Measurements from ENCODE around the gene ANKS1B. TPM values are rescaled to one million over a fixed set of nuclear protein-coding genes. Genes with fewer than 3 reads are reported as not detected.

ANKS1B gene
- total RNA-seq, 4 donors from 2014 or later: 1.5 to 5.5 (median 4.4) TPM

DNA sequence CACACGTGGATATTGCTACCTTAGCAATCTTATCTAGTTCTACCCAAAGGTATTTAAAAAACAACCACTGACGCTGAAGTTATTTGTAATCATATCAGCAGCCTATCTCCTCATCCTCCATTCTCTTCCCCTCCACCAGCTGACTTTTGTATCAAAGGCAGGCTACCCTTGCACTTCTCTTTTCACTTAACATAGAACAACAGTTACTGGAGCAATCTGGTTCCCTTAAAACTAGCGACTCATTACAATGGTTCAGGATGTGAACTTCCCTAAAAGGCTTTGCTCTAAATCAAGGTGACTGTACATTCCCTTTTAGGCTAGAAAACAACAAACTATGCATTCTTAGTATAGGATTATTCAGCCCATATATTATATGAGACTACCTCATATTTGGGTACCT is 935.0 kb downstream of the ANKS1B start:
- 68 to 70% methylated on average over 3 of the region's 3 CpGs for WGBS, 2 donors
- DNase-seq (ENCODE audit: low spot score in 2 of 2): no peak
- intact Hi-C loops (cut with DNase I; ENCODE audit: low total_unique reads): no loop called here

DNA sequence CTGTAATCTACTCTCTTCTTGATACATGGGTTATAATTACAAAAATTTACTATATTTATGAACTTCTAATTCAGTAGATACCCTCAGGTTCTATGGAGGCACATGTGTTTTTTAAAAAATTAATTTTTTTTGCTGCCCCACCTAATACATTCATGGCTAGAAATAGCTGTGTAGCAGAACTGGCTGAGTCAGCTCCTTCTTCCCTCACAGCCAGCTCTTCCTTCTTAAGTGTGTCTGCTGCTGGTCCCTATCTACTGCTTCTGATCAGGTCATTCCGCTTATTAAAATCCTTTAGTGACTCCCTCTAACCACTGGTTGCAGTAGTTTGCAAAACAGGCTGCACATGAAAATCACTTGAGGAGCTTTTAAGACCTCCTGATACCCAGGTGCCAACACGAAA is 939.6 kb downstream of the ANKS1B start:
- no peak for DNase-seq (ENCODE audit: low spot score in 2 of 2)
- TF ChIP-seq, protein P1, sequence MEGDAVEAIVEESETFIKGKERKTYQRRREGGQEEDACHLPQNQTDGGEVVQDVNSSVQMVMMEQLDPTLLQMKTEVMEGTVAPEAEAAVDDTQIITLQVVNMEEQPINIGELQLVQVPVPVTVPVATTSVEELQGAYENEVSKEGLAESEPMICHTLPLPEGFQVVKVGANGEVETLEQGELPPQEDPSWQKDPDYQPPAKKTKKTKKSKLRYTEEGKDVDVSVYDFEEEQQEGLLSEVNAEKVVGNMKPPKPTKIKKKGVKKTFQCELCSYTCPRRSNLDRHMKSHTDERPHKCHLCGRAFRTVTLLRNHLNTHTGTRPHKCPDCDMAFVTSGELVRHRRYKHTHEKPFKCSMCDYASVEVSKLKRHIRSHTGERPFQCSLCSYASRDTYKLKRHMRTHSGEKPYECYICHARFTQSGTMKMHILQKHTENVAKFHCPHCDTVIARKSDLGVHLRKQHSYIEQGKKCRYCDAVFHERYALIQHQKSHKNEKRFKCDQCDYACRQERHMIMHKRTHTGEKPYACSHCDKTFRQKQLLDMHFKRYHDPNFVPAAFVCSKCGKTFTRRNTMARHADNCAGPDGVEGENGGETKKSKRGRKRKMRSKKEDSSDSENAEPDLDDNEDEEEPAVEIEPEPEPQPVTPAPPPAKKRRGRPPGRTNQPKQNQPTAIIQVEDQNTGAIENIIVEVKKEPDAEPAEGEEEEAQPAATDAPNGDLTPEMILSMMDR (IDR thresholded peaks at IDR 0.05): no peak
- no peak for TF ChIP-seq POLR2A (IDR thresholded peaks at IDR 0.05)
- H3K4me3 ChIP-seq (ENCODE audit: low read depth, poor library complexity, severe bottlenecking): no peak overlapping the region
- WGBS, 2 donors: 87 to 95% methylated on average over 2 of the region's 2 CpGs
- intact Hi-C loops (cut with DNase I; ENCODE audit: low total_unique reads): no loop called here

More for the DNA sequence above, 935.0 kb downstream of the ANKS1B start:
- no peak overlapping the region for H3K4me3 ChIP-seq (ENCODE audit: low read depth, poor library complexity, severe bottlenecking)
- no peak for TF ChIP-seq POLR2A (IDR thresholded peaks at IDR 0.05)
- TF ChIP-seq, protein P1 (IDR thresholded peaks at IDR 0.05): no peak

DNA sequence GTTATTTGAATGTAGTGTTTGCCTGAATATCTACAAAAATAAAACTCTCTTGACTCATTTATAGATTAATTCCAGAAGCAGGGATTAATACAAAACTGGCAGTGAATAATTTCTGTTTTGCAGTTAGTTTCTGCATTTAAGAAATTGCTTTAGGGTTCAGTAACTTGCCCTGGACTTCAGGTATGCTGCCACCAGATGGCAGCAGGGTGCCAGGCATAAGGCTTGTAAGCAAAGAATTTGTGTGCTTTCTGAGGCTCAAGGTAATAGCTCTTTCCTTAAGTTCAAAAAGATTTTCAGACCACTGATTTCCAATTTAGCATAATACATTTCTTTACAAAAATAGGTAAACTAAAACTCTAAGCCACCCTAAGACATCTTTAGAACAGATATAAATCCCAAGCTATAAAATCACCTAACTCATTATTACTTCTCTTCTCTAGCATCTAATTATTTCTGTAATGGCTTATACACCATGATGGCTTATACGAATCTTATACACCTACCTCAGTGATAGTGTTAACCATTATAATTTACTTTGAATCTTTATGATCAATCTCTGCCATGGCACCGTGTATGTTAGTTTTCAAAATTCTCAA is 941.3 kb downstream of the ANKS1B start:
- DNase-seq (ENCODE audit: low spot score in 2 of 2): no peak
- TF ChIP-seq, protein P1 (IDR thresholded peaks at IDR 0.05): peak in 1 of 3 donors; percentile 37
- no peak for TF ChIP-seq POLR2A (IDR thresholded peaks at IDR 0.05)
- intact Hi-C loops (cut with DNase I; ENCODE audit: low total_unique reads): no loop called here
- H3K4me3 ChIP-seq (ENCODE audit: low read depth, poor library complexity, severe bottlenecking): no peak overlapping the region
- WGBS, 2 donors: 41 to 64% methylated on average over 2 of the region's 2 CpGs

DNA sequence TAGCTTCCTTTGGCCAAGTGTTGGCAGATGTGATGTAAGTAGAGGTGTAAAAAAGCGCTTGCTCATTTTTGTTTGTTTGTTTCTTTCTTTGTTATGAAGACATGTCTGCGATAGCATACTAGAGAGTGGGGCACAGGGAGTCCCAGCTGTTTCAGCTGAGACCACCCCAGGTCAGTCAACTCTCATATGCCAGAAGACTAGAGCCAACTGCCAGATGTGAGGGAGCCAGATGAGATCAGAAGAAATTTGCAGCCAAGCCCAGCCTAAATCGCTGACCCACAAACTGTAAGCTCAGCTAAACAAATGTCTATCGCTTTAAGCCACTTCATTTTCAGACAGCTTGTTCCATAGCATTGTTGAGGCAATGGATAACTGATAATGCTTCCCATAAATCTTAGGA is 942.5 kb downstream of the ANKS1B start:
- 79 to 80% methylated on average over 4 of the region's 4 CpGs for WGBS, 2 donors
- no peak overlapping the region for H3K4me3 ChIP-seq (ENCODE audit: low read depth, poor library complexity, severe bottlenecking)
- DNase-seq (ENCODE audit: low spot score in 2 of 2): no peak
- intact Hi-C loops (cut with DNase I; ENCODE audit: low total_unique reads): no loop called here
- TF ChIP-seq POLR2A (IDR thresholded peaks at IDR 0.05): no peak
- TF ChIP-seq, protein P1 (IDR thresholded peaks at IDR 0.05): no peak

DNA sequence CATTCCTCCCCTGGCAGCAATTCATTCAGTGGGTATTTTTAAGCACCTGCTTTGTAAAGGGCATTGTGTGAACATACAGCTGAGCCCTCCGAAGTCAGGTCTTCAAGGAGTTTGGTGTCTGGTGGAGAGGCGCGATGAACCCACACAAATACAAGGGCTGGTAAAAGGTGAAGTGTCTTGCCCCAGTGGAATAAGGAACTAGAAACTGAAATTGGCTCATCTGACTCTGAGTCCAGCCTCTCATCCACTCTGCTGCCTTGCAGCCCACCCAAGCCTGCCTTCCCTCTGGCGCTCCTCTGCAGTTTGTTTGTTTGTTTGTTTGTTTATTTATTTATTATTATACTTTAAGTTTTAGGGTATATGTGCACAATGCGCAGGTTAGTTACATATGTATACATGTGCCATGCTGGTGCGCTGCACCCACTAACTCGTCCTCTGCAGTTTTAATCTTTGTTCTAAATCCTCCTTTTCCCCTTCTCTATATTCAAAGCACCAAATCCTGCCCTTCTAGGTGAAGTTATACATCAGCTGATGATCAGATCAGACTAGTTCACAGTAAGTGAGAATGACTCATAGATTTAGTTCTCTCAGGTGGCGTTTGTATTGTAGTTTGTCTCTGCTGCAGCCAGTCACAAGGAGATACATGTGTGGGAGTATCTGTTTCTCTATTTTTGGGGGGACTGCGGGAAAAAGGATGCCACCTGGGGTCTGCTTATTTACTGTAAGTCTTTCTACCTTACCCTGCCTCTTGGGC is 945.2 kb downstream of the ANKS1B start:
- WGBS, 2 donors: 87 to 91% methylated on average over 9 of the region's 9 CpGs
- no peak overlapping the region for H3K4me3 ChIP-seq (ENCODE audit: low read depth, poor library complexity, severe bottlenecking)
- intact Hi-C loops (cut with DNase I; ENCODE audit: low total_unique reads): no loop called here
- TF ChIP-seq, protein P1 (IDR thresholded peaks at IDR 0.05): no peak
- TF ChIP-seq POLR2A (IDR thresholded peaks at IDR 0.05): no peak
- DNase-seq (ENCODE audit: low spot score in 2 of 2): no peak
